ENCODE measurements around the gene DGKE.

The DGKE gene

GRCh38 chr17:56913867-56914580 lies 80.1 kb downstream of the DGKE start, which contains the start of gene TRIM25:
Gene TRIM25 (minus strand): TSS chr17:56914049. CDS start chr17:56913988, 61 bp downstream.
- TF ChIP-seq CTCF (IDR thresholded peaks at IDR 0.05; ENCODE audit: extremely low read depth, missing control alignments): no peak

GRCh38 chr17:56914581-56915273 lies 80.8 kb downstream of the DGKE start:
- TF ChIP-seq CTCF (IDR thresholded peaks at IDR 0.05; ENCODE audit: extremely low read depth, missing control alignments): no peak
- DNase-seq (ENCODE audit: low spot score): no peak

More at GRCh38 chr17:56913867-56914580, 80.1 kb downstream of the DGKE start, which contains the start of gene TRIM25:
- peak; percentile 96 for DNase-seq (ENCODE audit: low spot score)

GRCh38 chr17:56917559-56918296 lies 83.8 kb downstream of the DGKE start:
- TF ChIP-seq CTCF (IDR thresholded peaks at IDR 0.05; ENCODE audit: extremely low read depth, missing control alignments): no peak
- no peak for DNase-seq (ENCODE audit: low spot score)

GRCh38 chr17:56918916-56919315 lies 85.0 kb downstream of the DGKE start:
- no peak for DNase-seq (ENCODE audit: low spot score)

More at GRCh38 chr17:56918916-56919315, 85.0 kb downstream of the DGKE start:
- no peak for TF ChIP-seq CTCF (IDR thresholded peaks at IDR 0.05; ENCODE audit: extremely low read depth, missing control alignments)
